Hypothalamus (tissue), 51 donors: ENCODE measurements around the gene FBXW11.
A peak's percentile ranks its signal among the peaks of the same experiment; 100 is the strongest.
"Not testable (repeated sequence)": the region's sequence is repeated elsewhere in the genome, so short reads cannot be mapped to it uniquely, and the experiment has no call there.

Source experiments
- DNase-seq, 51 donors: peaks; one replicate each; lab custom pipeline; 2025; lab: John Stamatoyannopoulos, UW

FBXW11 gene

GRCh38 chr5:171986772-171987171 is 19.7 kb downstream of the FBXW11 start:
- no peak for DNase-seq

- no peak for DNase-seq
Observed at GRCh38 chr5:171984748-171985419, 21.6 kb downstream of the FBXW11 start.

GRCh38 chr5:171981847-171982246 is 24.6 kb downstream of the FBXW11 start:
- no peak for DNase-seq

GRCh38 chr5:171980792-171981191 is 25.6 kb downstream of the FBXW11 start:
- no peak for DNase-seq

- no peak for DNase-seq
Observed at GRCh38 chr5:171979606-171980005, 26.8 kb downstream of the FBXW11 start.

GRCh38 chr5:171978519-171978918 is 27.9 kb downstream of the FBXW11 start:
- no peak for DNase-seq

GRCh38 chr5:171978016-171978415 is 28.4 kb downstream of the FBXW11 start:
- DNase-seq = no peak

- DNase-seq = not testable (repeated sequence)
Observed at GRCh38 chr5:171977244-171977950, 29.0 kb downstream of the FBXW11 start.

- DNase-seq = no peak
Observed at GRCh38 chr5:171975877-171976667, 30.4 kb downstream of the FBXW11 start.

GRCh38 chr5:171975262-171975876 is 31.1 kb downstream of the FBXW11 start:
- DNase-seq = no peak

GRCh38 chr5:171970826-171971225 is 35.6 kb downstream of the FBXW11 start:
- no peak for DNase-seq

GRCh38 chr5:171969288-171969880 is 37.1 kb downstream of the FBXW11 start:
- no peak for DNase-seq

- DNase-seq = no peak
Observed at GRCh38 chr5:171968531-171968930, 37.9 kb downstream of the FBXW11 start.

- no peak for DNase-seq
Observed at GRCh38 chr5:171966964-171967363, 39.5 kb downstream of the FBXW11 start.

GRCh38 chr5:171966270-171966669 is 40.2 kb downstream of the FBXW11 start:
- no peak for DNase-seq

GRCh38 chr5:171965745-171966144 is 40.7 kb downstream of the FBXW11 start:
- DNase-seq = no peak

GRCh38 chr5:171963416-171963815 is 43.0 kb downstream of the FBXW11 start:
- no peak for DNase-seq

- no peak for DNase-seq
Observed at GRCh38 chr5:171961117-171961516, 45.3 kb downstream of the FBXW11 start.

- DNase-seq = peak in 2 of 51 donors; percentile 1 to 17
Observed at GRCh38 chr5:171957591-171958251, 48.7 kb downstream of the FBXW11 start.

- DNase-seq = no peak
Observed at GRCh38 chr5:171956887-171957495, 49.4 kb downstream of the FBXW11 start.
